PFSK-1 (cell line): ENCODE results near the gene TTC12.

ENCODE experiments used
- FOXP2 ChIP-seq: optimal IDR thresholded peaks from 2 replicates; pipeline ENCODE3; 2011; ENCODE audit warnings: borderline replicate concordance, control low read depth, inconsistent platforms; ENCODE audit not compliant: insufficient read depth; ENCODE audit errors: extremely low read length, extremely low read depth
- POLR2AphosphoS5 ChIP-seq: IDR thresholded peaks from 2 replicates; pipeline ENCODE4 v1.6.1; 2012; ENCODE audit warnings: low read depth, mild to moderate bottlenecking, control low read depth, low read length, moderate library complexity
- SIN3A ChIP-seq: IDR thresholded peaks from 2 replicates; pipeline ENCODE4 v1.6.1; 2012; ENCODE audit warnings: mild to moderate bottlenecking, low read length, moderate library complexity, borderline replicate concordance; ENCODE audit not compliant: insufficient read depth
- TAF1 ChIP-seq: IDR thresholded peaks from 2 replicates; pipeline ENCODE4 v1.6.1; 2012; ENCODE audit warnings: low read length, control low read depth, borderline replicate concordance; ENCODE audit not compliant: insufficient read depth
- TF ChIP-seq, protein P1 (sequence below), 2 experiments: IDR thresholded peaks; 2 replicates each; pipeline versions ENCODE4 v1.6.1 to v1.8.0; 2011 to 2012; ENCODE audit warnings: low read depth in 2 of 2, low read length in 2 of 2, control low read depth in 1 of 2, inconsistent platforms in 1 of 2, mild to moderate bottlenecking in 1 of 2, moderate library complexity in 1 of 2; ENCODE audit not compliant: insufficient read depth in 1 of 2

The TTC12 gene

DNA sequence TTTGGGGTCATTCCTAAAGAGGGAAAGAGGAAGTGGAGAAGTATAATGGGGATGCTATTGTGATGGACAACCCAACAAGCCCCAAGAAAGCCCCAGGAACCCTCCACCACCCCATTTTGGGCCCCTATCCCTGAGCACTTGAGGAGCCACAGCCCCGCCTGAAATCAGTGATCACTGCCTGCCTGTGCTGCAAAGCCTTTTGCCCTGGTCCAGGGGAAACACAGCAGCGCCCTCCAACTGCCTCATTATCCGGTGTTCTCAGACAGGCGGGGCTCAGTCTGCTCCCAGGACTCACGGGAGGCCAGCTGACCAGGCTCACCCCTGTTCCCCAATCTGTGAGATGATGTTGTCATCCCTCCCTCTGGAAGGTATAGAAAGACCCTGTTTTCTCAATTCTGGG is 44.7 kb upstream of the TTC12 start:
- TF ChIP-seq, protein P1, sequence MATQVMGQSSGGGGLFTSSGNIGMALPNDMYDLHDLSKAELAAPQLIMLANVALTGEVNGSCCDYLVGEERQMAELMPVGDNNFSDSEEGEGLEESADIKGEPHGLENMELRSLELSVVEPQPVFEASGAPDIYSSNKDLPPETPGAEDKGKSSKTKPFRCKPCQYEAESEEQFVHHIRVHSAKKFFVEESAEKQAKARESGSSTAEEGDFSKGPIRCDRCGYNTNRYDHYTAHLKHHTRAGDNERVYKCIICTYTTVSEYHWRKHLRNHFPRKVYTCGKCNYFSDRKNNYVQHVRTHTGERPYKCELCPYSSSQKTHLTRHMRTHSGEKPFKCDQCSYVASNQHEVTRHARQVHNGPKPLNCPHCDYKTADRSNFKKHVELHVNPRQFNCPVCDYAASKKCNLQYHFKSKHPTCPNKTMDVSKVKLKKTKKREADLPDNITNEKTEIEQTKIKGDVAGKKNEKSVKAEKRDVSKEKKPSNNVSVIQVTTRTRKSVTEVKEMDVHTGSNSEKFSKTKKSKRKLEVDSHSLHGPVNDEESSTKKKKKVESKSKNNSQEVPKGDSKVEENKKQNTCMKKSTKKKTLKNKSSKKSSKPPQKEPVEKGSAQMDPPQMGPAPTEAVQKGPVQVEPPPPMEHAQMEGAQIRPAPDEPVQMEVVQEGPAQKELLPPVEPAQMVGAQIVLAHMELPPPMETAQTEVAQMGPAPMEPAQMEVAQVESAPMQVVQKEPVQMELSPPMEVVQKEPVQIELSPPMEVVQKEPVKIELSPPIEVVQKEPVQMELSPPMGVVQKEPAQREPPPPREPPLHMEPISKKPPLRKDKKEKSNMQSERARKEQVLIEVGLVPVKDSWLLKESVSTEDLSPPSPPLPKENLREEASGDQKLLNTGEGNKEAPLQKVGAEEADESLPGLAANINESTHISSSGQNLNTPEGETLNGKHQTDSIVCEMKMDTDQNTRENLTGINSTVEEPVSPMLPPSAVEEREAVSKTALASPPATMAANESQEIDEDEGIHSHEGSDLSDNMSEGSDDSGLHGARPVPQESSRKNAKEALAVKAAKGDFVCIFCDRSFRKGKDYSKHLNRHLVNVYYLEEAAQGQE (IDR thresholded peaks at IDR 0.05; ENCODE audit: insufficient read depth in 1 of 2, low read depth in 2 of 2, low read length in 2 of 2): no peak
- TF ChIP-seq POLR2AphosphoS5 (no peak), FOXP2 (no peak), SIN3A (no peak), TAF1 (no peak)

DNA sequence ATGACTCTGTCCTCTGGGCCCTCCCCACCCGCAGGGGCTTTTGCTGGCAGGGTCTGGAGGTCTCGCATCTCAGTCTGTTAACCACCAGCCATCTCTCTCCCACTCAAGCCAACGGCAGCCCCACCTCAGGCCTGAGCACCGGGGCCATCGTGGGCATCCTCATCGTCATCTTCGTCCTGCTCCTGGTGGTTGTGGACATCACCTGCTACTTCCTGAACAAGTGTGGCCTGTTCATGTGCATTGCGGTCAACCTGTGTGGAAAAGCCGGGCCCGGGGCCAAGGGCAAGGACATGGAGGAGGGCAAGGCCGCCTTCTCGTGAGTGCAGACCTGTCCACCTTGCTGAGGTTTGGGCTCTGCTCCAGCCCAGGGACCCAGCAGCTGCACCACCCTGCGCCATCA is 44.3 kb upstream of the TTC12 start:
- TF ChIP-seq SIN3A: no peak

DNA sequence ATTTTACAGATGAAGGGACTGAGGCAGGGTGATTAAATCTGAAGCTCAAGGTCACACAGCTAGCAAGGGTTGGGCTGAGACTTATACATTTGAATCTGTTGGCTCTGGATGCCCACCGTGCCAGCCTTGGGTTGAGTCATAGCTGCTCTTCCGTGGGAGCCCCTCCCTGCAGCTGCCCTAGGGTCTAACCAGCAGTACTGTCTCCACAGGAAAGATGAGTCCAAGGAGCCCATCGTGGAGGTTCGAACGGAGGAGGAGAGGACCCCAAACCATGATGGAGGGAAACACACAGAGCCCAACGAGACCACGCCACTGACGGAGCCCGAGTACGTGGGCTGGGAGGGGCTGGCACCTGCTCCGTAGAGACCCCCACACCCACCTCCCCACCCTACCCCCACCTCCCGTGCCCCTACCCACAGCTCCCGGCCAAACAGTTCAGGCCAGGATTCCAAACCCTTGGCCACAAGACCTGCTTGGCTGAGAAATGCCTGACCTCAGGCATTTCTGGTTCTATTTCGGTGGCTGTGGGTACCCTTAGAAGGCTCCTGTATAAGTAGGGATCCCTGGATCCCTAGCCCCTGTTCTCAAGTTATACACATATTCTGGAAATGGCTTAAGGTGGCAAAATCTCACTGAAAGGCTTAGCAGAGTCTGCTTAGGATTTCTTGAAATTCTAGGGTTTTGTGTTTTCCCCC is 42.7 kb upstream of the TTC12 start:
- TF ChIP-seq TAF1 (no peak), FOXP2 (no peak), SIN3A (no peak), POLR2AphosphoS5 (no peak)
- TF ChIP-seq, protein P1 (IDR thresholded peaks at IDR 0.05; ENCODE audit: insufficient read depth in 1 of 2, low read depth in 2 of 2, low read length in 2 of 2): no peak

DNA sequence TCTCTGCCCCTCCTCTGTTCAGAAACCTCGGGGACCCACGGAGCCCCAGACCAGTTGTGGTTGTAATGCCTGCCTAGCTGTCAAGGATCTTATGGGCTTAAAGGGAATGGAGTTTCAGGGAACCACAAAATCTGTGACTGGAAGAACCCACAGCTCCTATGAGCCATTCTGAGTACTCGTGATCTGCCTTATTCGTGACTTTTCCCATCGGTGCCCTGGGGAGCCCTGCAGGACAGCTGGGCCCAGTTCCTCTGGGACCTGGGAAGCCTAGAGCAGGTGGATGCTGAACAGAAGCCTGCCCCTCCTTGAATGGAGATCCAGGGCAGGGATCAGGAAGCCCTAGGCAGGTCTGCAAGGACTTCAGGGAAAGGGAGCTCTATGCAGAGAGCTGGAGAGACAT is 42.1 kb upstream of the TTC12 start:
- TF ChIP-seq SIN3A: no peak
- TF ChIP-seq, protein P1 (IDR thresholded peaks at IDR 0.05; ENCODE audit: insufficient read depth in 1 of 2, low read depth in 2 of 2, low read length in 2 of 2): no peak
- no peak for TF ChIP-seq TAF1
- TF ChIP-seq POLR2AphosphoS5: no peak
- TF ChIP-seq FOXP2: no peak

- TF ChIP-seq TAF1 (no peak), FOXP2 (no peak), SIN3A (no peak), POLR2AphosphoS5 (no peak)
- TF ChIP-seq, protein P1 (IDR thresholded peaks at IDR 0.05; ENCODE audit: insufficient read depth in 1 of 2, low read depth in 2 of 2, low read length in 2 of 2): no peak
Observed at GRCh38 chr11:113272927-113273615, 41.3 kb upstream of the TTC12 start.
